SK-N-SH treated with all-trans-retinoic acid at 6 μM for 48 hours (cell line): ENCODE measurements around the gene XPNPEP2.

Experiments used
- ATAC-seq: fragments of 200-7000 bp; cut with Tn5 transposase; 3 replicates; pipeline ENCODE4 v1.9.1; 2020; ENCODE audit warnings: mild to moderate bottlenecking, moderate library complexity
- ARNTL ChIP-seq: fragments of 450-650 bp; formaldehyde crosslinking; IDR thresholded peaks from 2 replicates; pipeline ENCODE4 v1.5.0; 2020; ENCODE audit warnings: low read depth, mild to moderate bottlenecking, moderate library complexity, borderline replicate concordance
- BACH2 ChIP-seq: fragments of 250-450 bp; sonication (Bioruptor Pico); IDR thresholded peaks from 2 replicates; pipeline ENCODE4 v1.9.0; 2021; ENCODE audit warnings: mild to moderate bottlenecking, borderline replicate concordance
- CREB5 ChIP-seq: fragments of 250-450 bp; sonication (Bioruptor Pico); IDR thresholded peaks from 2 replicates; pipeline ENCODE4 v1.5.1; 2020; ENCODE audit warnings: low read depth, mild to moderate bottlenecking, moderate library complexity
- CSDC2 ChIP-seq: fragments of 250-450 bp; sonication (Bioruptor Pico); IDR thresholded peaks from 2 replicates; pipeline ENCODE4 v1.5.0; 2020; ENCODE audit warnings: mild to moderate bottlenecking, moderate library complexity
- ESRRG ChIP-seq: fragments of 250-450 bp; sonication (Bioruptor Pico); IDR thresholded peaks from 2 replicates; pipeline ENCODE4 v1.6.1; 2021; ENCODE audit warnings: mild to moderate bottlenecking
- GLIS3 ChIP-seq: fragments of 250-450 bp; sonication (Bioruptor Pico); IDR thresholded peaks from 2 replicates; pipeline ENCODE4 v1.5.0; 2020; ENCODE audit warnings: mild to moderate bottlenecking, moderate library complexity
- ISL1 ChIP-seq: fragments of 250-450 bp; sonication (Bioruptor Pico); IDR thresholded peaks from 2 replicates; pipeline ENCODE4 v2.1.2; 2022; ENCODE audit warnings: mild to moderate bottlenecking, moderate library complexity
- OSR1 ChIP-seq: fragments of 250-450 bp; sonication (Bioruptor Pico); IDR thresholded peaks from 2 replicates; pipeline ENCODE4 v1.8.0; 2022; ENCODE audit warnings: moderate library complexity, mild to moderate bottlenecking, inconsistent platforms
- POU6F1 ChIP-seq: fragments of 250-450 bp; sonication (Bioruptor Pico); IDR thresholded peaks from 2 replicates; pipeline ENCODE4 v1.8.0; 2021; ENCODE audit warnings: low read depth, mild to moderate bottlenecking, moderate library complexity, borderline replicate concordance
- PPARA ChIP-seq: fragments of 250-450 bp; sonication (Bioruptor Pico); IDR thresholded peaks from 2 replicates; pipeline ENCODE4 v1.5.0; 2020; ENCODE audit warnings: mild to moderate bottlenecking, borderline replicate concordance
- RARB ChIP-seq: fragments of 250-450 bp; sonication (Bioruptor Pico); IDR thresholded peaks from 2 replicates; pipeline ENCODE4 v1.8.0; 2021; ENCODE audit warnings: mild to moderate bottlenecking, moderate library complexity
- SNAI2 ChIP-seq: fragments of 250-450 bp; sonication (Bioruptor Pico); IDR thresholded peaks from 2 replicates; pipeline ENCODE4 v1.5.0; 2020; ENCODE audit warnings: mild to moderate bottlenecking, moderate library complexity
- TCF4 ChIP-seq: fragments of 250-450 bp; sonication (Bioruptor Pico); IDR thresholded peaks from 2 replicates; pipeline ENCODE4 v1.8.0; 2021; ENCODE audit warnings: mild to moderate bottlenecking, moderate library complexity, borderline replicate concordance
- TOX ChIP-seq: fragments of 250-450 bp; sonication (Bioruptor Pico); IDR thresholded peaks from 2 replicates; pipeline ENCODE4 v1.8.0; 2021; ENCODE audit warnings: mild to moderate bottlenecking, moderate library complexity, borderline replicate concordance
- TSHZ2 ChIP-seq: fragments of 250-450 bp; sonication (Bioruptor Pico); IDR thresholded peaks from 2 replicates; pipeline ENCODE4 v1.5.0; 2020; ENCODE audit warnings: mild to moderate bottlenecking, moderate library complexity
- ZC3H10 ChIP-seq: fragments of 250-450 bp; sonication (Bioruptor Pico); IDR thresholded peaks from 2 replicates; pipeline ENCODE4 v1.5.1; 2021; ENCODE audit warnings: mild to moderate bottlenecking, moderate library complexity
- ZFP3 ChIP-seq: fragments of 250-450 bp; sonication (Bioruptor Pico); IDR thresholded peaks from 2 replicates; pipeline ENCODE4 v1.5.0; 2020; ENCODE audit warnings: mild to moderate bottlenecking, moderate library complexity
- ZFP30 ChIP-seq: fragments of 450-650 bp; formaldehyde crosslinking; IDR thresholded peaks from 2 replicates; pipeline ENCODE4 v1.5.0; 2022; ENCODE audit warnings: mild to moderate bottlenecking, moderate library complexity
- ZNF565 ChIP-seq: fragments of 450-650 bp; formaldehyde crosslinking; conservative IDR thresholded peaks from 2 replicates; pipeline ENCODE4 v1.5.0; 2020; ENCODE audit warnings: low read depth, mild to moderate bottlenecking, moderate library complexity
- ZNF70 ChIP-seq: fragments of 450-650 bp; formaldehyde crosslinking; IDR thresholded peaks from 2 replicates; pipeline ENCODE4 v1.5.0; 2020; ENCODE audit warnings: mild to moderate bottlenecking, moderate library complexity
- ZNF8 ChIP-seq: fragments of 450-650 bp; formaldehyde crosslinking; IDR thresholded peaks from 2 replicates; pipeline ENCODE4 v1.5.0; 2020; ENCODE audit warnings: mild to moderate bottlenecking, moderate library complexity

Gene XPNPEP2

GRCh38 chrX:129704491-129704890 lies 34.3 kb upstream of the XPNPEP2 start:
- ATAC-seq: no peak
- TF ChIP-seq RARB (CRISPR knock-in tag) (no peak), ZNF565 (CRISPR knock-in tag) (no peak), ZFP3 (CRISPR knock-in tag) (no peak), TOX (CRISPR knock-in tag) (no peak), TCF4 (CRISPR knock-in tag) (no peak), ESRRG (CRISPR knock-in tag) (no peak), GLIS3 (no peak)

DNA sequence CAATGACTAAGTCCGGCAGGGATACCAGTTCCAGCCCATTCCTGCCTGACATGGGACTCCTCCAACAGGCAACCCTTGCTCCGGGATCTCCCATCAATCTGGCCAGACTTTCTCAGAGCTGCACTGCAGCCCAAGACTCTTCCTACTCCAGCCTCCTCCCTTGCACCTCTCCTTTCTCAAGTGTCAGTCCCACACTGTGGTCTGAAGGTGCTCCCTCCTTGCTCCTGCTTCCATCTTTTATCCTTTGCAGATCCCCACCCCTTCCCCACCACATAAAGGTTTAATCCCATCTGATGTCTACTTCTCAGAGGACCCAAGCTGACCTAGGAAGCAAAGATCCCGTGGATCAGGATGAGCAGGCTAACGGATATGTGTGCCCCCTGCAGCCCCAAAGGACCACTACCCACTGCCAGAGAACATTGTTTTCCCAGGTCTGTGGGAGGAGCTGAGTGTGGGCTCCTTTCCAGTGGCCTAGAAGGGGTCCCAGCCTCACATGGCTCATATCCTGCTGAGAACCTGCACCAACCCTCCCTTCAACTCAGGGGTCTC lies 33.3 kb upstream of the XPNPEP2 start:
- TF ChIP-seq POU6F1 (CRISPR knock-in tag): no peak
- no peak for TF ChIP-seq BACH2 (CRISPR knock-in tag)
- no peak for TF ChIP-seq GLIS3
- TF ChIP-seq TSHZ2 (CRISPR knock-in tag): no peak
- TF ChIP-seq ZNF8: no peak
- no peak for TF ChIP-seq RARB (CRISPR knock-in tag)
- TF ChIP-seq ZC3H10 (CRISPR knock-in tag): no peak
- no peak for TF ChIP-seq ZNF565 (CRISPR knock-in tag)
- no peak for TF ChIP-seq ZNF70 (CRISPR knock-in tag)
- ATAC-seq: no peak

GRCh38 chrX:129705988-129706387 lies 32.8 kb upstream of the XPNPEP2 start:
- no peak for ATAC-seq
- TF ChIP-seq ZFP30 (no peak), ZFP3 (CRISPR knock-in tag) (no peak), CSDC2 (CRISPR knock-in tag) (no peak)

DNA sequence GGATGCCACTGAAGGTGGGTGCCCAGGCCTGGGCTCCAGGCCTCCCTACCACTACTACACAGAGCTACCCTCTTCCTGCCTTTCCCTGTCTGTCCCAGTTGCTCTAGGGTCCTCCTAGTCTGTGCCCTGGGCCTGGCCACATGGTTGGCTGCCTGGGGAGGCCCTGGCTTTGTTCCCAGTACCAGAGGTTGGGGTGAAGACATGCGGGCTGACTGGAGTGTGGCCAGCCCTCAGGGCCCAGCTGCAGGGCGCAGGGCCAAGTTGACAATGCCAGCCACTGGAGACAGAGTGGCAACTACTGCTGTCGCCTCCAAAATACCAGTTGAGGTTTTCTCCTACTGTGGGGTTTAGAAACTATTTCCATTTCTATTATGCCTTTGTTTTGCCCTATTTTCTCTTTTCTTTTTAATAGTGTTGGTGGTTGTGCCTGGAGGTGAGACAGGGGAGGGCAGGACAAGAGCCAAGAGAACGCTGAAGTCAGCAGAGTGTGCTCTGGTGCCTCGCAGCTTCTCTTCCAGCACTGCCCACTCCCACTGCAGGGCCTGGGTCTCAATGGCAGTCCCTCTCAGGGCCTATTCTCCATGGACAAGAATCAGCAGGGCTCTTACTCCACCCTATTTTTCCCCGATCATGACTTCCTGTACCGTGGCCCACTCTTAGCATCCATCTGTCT lies 32.2 kb upstream of the XPNPEP2 start:
- TF ChIP-seq ZNF70 (CRISPR knock-in tag) (no peak), TSHZ2 (CRISPR knock-in tag) (no peak), OSR1 (CRISPR knock-in tag) (no peak), ZC3H10 (CRISPR knock-in tag) (no peak), BACH2 (CRISPR knock-in tag) (no peak), ARNTL (CRISPR knock-in tag) (no peak), ZFP30 (no peak), PPARA (CRISPR knock-in tag) (no peak), ESRRG (CRISPR knock-in tag) (no peak)
- TF ChIP-seq, all 23 proteins: peak for 0
- no peak; the same call in 2 of the 3 replicates for ATAC-seq

DNA sequence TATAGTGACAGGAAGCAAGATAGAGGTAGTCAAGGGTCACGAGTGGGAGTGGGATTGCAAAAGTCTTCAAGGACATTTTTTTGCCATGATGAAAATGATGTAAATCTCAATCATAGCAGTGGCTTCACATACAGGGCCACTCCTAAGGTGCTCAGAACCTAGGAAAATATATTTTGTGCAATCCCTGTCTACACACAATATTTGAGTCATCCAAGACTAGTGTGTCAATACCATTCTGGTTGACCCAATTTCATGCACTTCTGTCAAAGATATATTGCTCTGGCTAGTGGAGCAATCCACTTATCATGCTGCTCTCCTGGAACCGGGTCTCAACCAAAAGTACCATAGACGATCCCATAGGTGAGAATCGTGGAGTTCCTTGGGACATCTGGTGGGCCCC lies 24.2 kb upstream of the XPNPEP2 start:
- no peak for ATAC-seq
- TF ChIP-seq PPARA (CRISPR knock-in tag) (no peak), ESRRG (CRISPR knock-in tag) (no peak), GLIS3 (no peak), ZFP3 (CRISPR knock-in tag) (no peak), RARB (CRISPR knock-in tag) (no peak), CREB5 (CRISPR knock-in tag) (no peak), POU6F1 (CRISPR knock-in tag) (no peak), TOX (CRISPR knock-in tag) (no peak), ZNF8 (no peak), SNAI2 (CRISPR knock-in tag) (no peak), ISL1 (CRISPR knock-in tag) (no peak), OSR1 (CRISPR knock-in tag) (no peak), ZNF565 (CRISPR knock-in tag) (no peak)
